ENCODE measurements around the gene PPP1R3F. TPM values are rescaled to one million over a fixed set of nuclear protein-coding genes. Genes with fewer than 3 reads are reported as not detected.

The PPP1R3F gene
- total and polyA plus RNA-seq, 2 donors from 2014 or later, result 4.5 to 5.1 TPM

DNA sequence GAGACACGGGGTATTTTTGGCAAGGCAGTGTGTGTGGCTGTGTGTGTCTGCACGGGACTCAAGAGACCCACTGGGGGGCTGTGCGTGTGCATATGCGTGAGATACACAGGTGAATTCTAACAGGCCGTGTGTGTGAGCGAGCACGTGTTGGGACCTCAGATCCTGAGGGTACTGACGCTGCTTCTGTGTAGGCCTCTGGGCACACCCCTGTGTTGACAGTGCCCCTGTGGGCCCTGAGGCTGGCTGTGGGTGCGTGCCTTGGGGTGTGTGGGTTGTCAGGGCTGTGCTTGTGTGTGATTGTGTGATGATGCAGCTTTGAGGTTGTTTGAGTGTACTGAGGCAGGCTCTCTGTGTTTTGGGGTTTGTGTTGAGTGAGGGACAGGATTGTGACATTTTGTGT lies 19.0 kb upstream of the PPP1R3F start:
- TF ChIP-seq CTCF (IDR thresholded peaks at IDR 0.05; ENCODE audit: borderline replicate concordance, extremely low read depth, insufficient read depth), result no peak
- Histone ChIP-seq H3K9me3 (ENCODE audit: control insufficient read depth in 2 of 3, insufficient read depth in 1 of 3, low read length in 3 of 3) (no peaks in the 10 kb centered on the region), H3K27me3 (ENCODE audit: control insufficient read depth, insufficient read depth, low read length) (no peaks in the 10 kb centered on the region), H3K4me1 (ENCODE audit: control insufficient read depth in 2 of 3, insufficient read depth in 2 of 3, low read depth in 1 of 3, low read length in 3 of 3) (no peaks in the 10 kb centered on the region), H3K36me3 (ENCODE audit: control insufficient read depth in 2 of 3, insufficient read depth in 3 of 3, low read length in 3 of 3) (peaks cover 0 to 4% (median 0%) of the 10 kb centered on the region in 3 donors), H3K27ac (ENCODE audit: low read depth in 2 of 2, low read length in 2 of 2) (no peak overlapping the region), H3K9ac (ENCODE audit: low read length in 3 of 3) (no peak overlapping the region), H3K4me3 (ENCODE audit: low read length in 3 of 3) (no peak overlapping the region)
- FAIRE-seq (no peak), DNase-seq (peak in 1 of 5 donors; percentile 51)
- intact Hi-C loops (cut with DNase I), result no loop called here

- peak in 1 of 5 donors; percentile 36 for DNase-seq
- Histone ChIP-seq H3K9me3 (ENCODE audit: control insufficient read depth in 2 of 3, insufficient read depth in 1 of 3, low read length in 3 of 3) (no peaks in the 10 kb centered on the region), H3K27me3 (ENCODE audit: control insufficient read depth, insufficient read depth, low read length) (no peaks in the 10 kb centered on the region), H3K36me3 (ENCODE audit: control insufficient read depth in 2 of 3, insufficient read depth in 3 of 3, low read length in 3 of 3) (peaks cover 0 to 4% (median 0%) of the 10 kb centered on the region in 3 donors), H3K4me1 (ENCODE audit: control insufficient read depth in 2 of 3, insufficient read depth in 2 of 3, low read depth in 1 of 3, low read length in 3 of 3) (no peaks in the 10 kb centered on the region), H3K4me3 (ENCODE audit: low read length in 3 of 3) (no peak overlapping the region), H3K27ac (ENCODE audit: low read depth in 2 of 2, low read length in 2 of 2) (no peak overlapping the region), H3K9ac (ENCODE audit: low read length in 3 of 3) (no peak overlapping the region)
- TF ChIP-seq CTCF (IDR thresholded peaks at IDR 0.05; ENCODE audit: borderline replicate concordance, extremely low read depth, insufficient read depth), result no peak
- no peak for FAIRE-seq
- intact Hi-C loops (cut with DNase I), result no loop called here
These were observed 18.3 kb upstream of the PPP1R3F start for GRCh38 chrX:49251325-49251724.

GRCh38 chrX:49254639-49255038 lies 15.0 kb upstream of the PPP1R3F start:
- no peak for FAIRE-seq
- intact Hi-C loops (cut with DNase I), result no loop called here
- DNase-seq, result peak in 1 of 5 donors; percentile 7

More at GRCh38 chrX:49254639-49255038, 15.0 kb upstream of the PPP1R3F start:
- no peaks in the 10 kb centered on the region for H3K36me3 ChIP-seq (ENCODE audit: control insufficient read depth in 2 of 3, insufficient read depth in 3 of 3, low read length in 3 of 3)
- H3K9ac ChIP-seq (ENCODE audit: low read length in 3 of 3), result no peak overlapping the region
- H3K4me1 ChIP-seq (ENCODE audit: control insufficient read depth in 2 of 3, insufficient read depth in 2 of 3, low read depth in 1 of 3, low read length in 3 of 3), result no peaks in the 10 kb centered on the region
- H3K27ac ChIP-seq (ENCODE audit: low read depth in 2 of 2, low read length in 2 of 2), result no peak overlapping the region
- H3K27me3 ChIP-seq (ENCODE audit: control insufficient read depth, insufficient read depth, low read length), result no peaks in the 10 kb centered on the region
- H3K4me3 ChIP-seq (ENCODE audit: low read length in 3 of 3), result no peak overlapping the region
- no peaks in the 10 kb centered on the region for H3K9me3 ChIP-seq (ENCODE audit: control insufficient read depth in 2 of 3, insufficient read depth in 1 of 3, low read length in 3 of 3)
- TF ChIP-seq CTCF (IDR thresholded peaks at IDR 0.05; ENCODE audit: borderline replicate concordance, extremely low read depth, insufficient read depth), result no peak
